ENCODE results near the gene DUSP7.

The DUSP7 gene

DNA sequence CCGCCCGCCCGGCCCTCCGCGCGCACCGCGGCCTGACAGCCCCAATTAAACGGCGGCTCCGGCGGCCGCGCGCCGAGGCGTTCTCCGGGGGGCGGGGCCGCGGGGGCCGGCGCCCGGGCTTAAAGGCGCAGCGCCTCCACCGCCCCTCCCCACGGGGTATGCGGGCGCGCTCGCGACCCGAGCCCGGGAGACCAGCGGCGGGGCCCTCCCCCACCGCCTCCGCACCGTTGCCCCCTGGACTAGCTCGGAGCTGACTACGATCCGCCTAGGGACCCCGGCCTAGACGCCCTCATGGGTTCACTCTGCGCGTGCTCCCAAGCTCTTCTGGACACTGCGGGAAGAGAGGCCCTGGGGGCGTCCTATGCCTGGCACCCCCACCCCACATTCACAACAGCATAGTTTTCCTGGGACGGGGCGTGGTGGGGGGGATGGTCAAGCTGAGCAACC is at the start of gene DUSP7:
TSS of gene DUSP7 (minus strand) at position 51 of the 447 bp plus-strand sequence. CDS start 205 bp downstream, outside the sequence.
- peak; percentile 33 to 60 for DNase-seq (ENCODE audit: low read depth in 2 of 2)

DNA sequence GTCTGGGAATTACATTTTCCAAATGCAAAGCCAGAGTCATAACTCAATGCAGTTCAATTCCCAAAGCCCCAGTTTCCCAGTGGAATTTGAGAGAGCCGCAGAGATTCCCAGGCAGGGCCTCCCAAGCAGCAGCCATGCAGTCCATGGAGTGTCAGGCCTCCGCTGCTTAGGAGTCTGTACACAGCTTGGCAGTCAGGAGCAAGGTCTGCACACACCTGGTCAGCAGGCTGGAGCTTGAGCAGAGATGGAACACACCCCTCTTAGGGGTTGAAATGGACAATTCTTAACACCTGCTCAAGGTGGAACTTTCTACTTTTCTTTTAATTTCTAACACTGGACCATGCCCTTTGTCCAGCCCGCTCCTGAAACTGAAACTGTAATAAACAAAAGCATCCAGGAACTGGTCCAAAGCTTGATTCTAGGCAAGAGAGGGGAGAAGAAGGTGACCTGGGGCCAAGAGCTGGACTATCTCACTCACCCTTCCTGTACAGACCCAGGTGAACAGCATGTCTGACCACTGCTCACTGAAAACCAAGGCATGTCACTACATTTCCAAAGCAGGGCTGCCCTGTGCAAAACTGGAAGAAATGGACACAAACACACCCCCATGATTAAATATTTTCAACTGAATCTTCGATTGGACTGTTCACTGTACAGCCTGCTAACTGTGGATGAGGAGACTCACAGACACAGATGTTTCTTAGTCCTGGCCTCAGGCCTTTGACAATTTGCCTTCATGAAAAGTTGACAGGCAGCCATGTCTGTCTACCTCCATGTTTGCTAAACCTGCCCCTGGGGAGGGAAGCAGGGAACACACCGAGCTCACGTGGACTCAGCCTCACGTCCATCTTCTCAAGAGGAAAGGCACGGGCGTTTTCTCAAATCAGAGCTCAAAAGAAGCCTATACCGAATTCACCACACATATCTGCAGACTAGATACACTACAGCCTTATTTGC is 48.6 kb upstream of the DUSP7 start:
- DNase-seq (ENCODE audit: low read depth in 2 of 2), result no peak

DNA sequence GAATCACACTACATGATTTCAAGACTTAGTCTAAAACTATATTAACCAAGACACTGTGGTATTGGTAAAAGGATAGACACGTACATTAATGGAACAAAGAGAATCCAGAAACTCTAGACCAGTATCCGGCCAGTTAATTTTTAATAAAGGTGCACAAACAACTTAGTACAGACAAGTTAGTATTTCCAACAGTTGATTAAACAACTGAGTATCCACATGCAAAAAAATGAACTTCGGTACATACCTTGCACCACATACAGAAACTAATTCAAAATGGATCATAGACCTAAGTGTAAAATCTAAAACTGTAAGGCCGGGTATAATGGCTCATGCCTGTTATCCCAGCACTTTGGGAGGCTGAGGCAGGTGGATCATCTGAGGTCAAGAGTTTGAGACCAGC is 46.6 kb upstream of the DUSP7 start:
- DNase-seq (ENCODE audit: low read depth in 2 of 2), result no peak

DNA sequence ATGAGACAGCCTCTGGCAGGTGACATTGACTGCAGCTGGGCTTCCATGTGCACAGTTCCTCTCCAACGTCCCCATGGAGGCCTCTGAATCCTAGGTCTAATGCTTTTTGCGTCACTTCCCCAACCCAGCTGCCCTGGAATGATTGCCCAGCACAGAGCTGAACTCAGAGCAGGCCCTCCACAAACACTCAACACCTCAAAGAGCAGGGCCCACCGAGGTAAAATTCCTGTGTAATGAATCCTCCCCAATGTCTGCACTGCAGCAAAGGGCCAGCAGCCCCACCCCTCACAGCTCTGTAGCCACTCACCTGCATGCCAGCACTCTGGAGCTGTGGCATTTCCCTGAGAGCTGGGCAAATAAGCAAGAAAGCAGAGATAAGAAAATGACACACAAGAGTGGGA is 42.6 kb upstream of the DUSP7 start:
- no peak for DNase-seq (ENCODE audit: low read depth in 2 of 2)

GRCh38 chr3:52097851-52098507 is 41.6 kb upstream of the DUSP7 start:
- DNase-seq (ENCODE audit: low read depth in 2 of 2), result no peak

- no peak for DNase-seq (ENCODE audit: low read depth in 2 of 2)
These were observed 39.8 kb upstream of the DUSP7 start for GRCh38 chr3:52095990-52096775.

DNA sequence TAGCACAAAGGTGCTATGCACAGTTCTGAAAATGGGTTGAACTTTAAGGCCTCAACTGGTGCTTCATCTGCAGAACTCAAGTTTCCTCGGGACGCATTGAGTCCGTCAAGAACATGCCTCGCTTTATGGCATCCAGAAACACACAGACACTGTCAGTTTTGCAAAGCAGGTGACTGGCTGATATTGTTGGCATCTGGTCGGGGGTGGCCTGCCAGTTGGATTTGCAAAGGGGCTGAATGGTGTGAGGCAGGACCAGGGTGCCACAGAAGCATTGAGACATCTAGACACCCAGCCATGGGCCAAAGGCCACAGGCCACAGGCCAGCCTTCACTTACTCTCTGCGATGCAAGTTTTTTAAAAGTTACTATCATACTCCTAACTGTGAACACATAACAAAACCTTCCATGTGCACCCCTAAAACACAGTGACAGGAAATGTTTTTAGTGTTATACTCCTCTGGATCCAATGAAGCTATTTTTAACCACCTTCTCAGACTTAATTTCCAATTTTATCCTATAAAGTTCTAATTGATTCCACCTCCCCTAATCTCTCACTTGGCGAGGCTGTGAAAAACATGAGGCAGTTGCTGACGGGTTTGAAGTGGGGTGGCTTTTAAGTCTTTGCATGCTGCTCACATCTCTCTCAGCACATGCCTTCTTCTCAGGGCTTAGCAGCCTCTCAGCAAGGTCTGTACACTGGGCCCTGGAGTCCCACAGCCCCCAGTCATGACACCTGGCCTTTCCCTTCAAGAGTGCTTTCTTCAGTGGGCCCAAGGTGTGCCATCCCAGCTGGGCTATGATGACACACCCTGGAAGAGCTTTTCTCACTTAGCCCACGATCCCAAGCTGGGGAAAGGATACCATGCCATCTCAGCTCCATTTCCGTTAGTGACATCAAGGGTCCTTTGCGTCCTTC is 38.5 kb upstream of the DUSP7 start:
- DNase-seq (ENCODE audit: low read depth in 2 of 2), result no peak

- DNase-seq (ENCODE audit: low read depth in 2 of 2), result no peak
These were observed 37.6 kb upstream of the DUSP7 start for GRCh38 chr3:52093756-52094545.

- DNase-seq (ENCODE audit: low read depth in 2 of 2), result no peak
These were observed 36.5 kb upstream of the DUSP7 start for GRCh38 chr3:52092891-52093290.

DNA sequence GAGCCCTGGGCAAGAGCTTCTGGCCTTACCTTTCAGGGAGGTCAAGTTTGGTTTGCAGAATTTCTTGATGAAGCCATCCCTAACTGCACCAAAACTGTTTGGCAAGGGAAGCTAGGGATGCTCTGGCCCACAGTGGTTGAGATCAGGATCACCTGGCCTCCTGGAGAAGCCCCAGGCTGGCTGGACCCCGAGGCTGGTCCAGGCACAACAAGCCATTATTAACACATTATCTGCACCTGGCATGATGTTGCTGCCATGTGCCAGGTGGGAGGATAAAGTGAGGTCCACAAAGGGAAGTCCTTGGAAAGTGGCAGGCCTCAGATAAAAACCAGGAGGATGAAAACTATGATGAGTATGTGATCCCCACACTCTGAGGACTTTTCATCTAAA is 35.9 kb upstream of the DUSP7 start:
- no peak for DNase-seq (ENCODE audit: low read depth in 2 of 2)

GRCh38 chr3:52091586-52092270 is 35.4 kb upstream of the DUSP7 start:
- no peak for DNase-seq (ENCODE audit: low read depth in 2 of 2)

- DNase-seq (ENCODE audit: low read depth in 2 of 2), result no peak
These were observed 34.6 kb upstream of the DUSP7 start for GRCh38 chr3:52090933-52091468.

DNA sequence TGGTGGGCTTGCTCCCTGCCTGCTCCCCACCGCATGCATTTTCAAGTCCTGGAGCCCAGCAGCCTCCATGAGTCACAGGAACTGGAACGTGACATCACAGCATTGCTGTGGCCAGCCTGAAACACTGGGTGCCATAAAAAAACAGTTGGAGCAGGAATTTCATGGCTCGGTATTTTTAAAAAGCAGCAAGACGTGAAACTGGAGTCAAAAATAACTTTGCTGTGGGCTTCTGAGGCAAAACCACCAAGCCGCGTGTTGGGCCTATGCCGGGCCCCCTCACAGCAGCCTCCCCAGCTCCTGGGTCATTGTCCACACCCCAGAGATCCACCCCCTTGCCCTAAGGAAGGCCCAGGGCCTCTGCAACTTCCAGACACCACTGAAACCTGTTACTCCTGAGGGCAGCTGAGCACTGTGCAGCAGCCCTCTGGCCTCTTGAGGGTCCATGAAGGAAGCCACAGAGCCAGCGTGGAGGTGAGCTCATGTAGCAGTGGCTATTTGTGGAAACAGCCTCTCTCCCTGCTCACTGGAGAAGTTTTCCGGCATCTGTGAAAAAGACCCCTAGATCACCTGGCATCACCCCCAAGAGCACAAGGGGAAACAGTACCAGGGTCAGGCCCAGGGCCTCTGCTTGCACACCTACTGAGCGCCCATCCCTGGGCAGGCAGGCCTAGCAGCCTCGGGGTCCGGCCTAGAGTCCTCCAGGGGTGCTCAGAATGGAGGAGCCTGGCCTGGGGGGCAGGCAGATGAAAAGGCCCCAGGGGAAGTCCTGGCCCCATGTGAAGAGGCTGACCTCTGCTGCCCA is 34.0 kb upstream of the DUSP7 start:
- DNase-seq (ENCODE audit: low read depth in 2 of 2), result no peak

- DNase-seq (ENCODE audit: low read depth in 2 of 2), result no peak
These were observed 33.3 kb upstream of the DUSP7 start for GRCh38 chr3:52089691-52090090.

GRCh38 chr3:52088445-52089367 is 32.3 kb upstream of the DUSP7 start:
- DNase-seq (ENCODE audit: low read depth in 2 of 2), result no peak

DNA sequence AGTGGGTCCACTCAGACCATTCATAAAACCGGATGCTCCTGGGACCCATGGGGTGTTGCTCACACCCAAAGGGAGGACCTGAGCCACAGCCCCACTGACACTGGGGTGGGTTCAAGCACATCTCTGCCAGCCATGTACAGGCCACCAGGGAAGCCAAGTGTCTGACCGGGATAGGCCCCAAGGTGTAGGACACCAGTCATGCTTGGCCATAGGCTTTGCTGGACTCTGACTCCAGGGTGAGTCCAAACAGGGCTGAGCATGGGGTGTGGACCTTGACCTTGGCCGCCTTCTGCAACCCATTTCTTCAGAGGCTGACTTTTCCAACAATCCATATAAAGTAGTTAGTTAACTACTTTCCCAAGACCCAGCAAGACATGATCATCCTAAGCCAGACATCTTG is 31.4 kb upstream of the DUSP7 start:
- DNase-seq (ENCODE audit: low read depth in 2 of 2), result no peak

DNA sequence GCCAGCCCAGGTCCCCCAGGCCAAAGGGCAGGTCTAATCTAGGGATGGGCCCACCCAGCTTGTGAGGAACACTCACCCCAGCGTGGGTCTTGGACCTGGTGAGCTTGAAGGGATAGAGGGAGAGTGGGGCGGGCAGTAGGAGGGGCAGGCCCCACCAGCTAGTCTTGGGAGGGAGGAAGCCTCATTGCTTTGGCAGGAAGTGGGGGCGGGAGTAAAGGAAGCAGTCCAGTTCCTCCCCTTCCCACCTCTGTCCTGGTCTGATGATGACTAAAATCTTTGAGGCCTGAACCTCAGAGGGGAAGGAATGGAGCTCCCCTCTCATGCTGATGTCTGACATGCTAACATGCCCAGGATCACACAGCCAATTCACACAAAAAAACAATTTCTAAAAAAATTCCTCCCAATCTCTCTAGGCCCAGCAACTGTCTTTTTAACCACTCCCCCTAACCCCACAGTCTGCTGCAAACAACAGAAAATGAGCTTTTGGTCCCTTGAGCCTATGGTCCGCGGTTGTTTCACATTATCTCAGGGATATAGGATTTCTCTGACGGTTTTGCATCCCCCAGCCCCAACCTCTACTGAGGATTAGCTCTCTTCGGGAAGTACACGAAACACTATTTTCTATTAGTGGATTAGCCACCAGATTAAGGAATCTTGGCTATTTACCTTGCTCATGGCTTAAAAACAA is 30.7 kb upstream of the DUSP7 start:
- DNase-seq (ENCODE audit: low read depth in 2 of 2), result no peak

All from stimulated activated CD4-positive, alpha-beta T cell treated with anti-CD3 and anti-CD28 coated beads, Interleukin-15, amount 100 ng/mL, for 48 hours (primary cell).